Measurements from ENCODE around the gene SPC25. TPM values are rescaled to one million over a fixed set of nuclear protein-coding genes. Genes with fewer than 3 reads are reported as not detected.
"Not testable (repeated sequence)": the region's sequence is repeated elsewhere in the genome, so short reads cannot be mapped to it uniquely, and the experiment has no call there.

SPC25 gene
- total and polyA plus RNA-seq, 4 donors = 0.58 to 8.2 (median 2.1) TPM; not detected in 1

DNA sequence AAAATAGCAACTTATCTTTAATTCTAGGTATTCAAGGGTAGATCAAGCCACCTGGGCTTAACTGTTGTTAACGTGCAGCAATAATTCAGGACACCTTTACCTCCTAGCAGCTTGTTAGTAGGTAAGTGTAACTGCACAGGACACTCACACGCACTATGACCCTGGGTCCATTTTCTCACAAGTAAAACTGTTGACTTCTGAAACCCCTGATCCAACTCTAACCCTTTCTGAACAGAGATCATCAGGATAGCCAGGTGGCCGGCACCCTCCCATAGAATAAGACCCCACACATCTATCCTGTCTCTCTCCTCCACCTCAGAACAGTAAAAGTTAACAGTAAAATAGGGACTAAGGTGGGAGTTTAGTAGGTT lies 610 bp downstream of the SPC25 start:
- H3K27ac ChIP-seq (ENCODE audit: low read depth in 1 of 2, low read length in 2 of 2) = no peak overlapping the region
- 38% methylated on average over 3 of the region's 3 CpGs for WGBS
- no peak for TF ChIP-seq TAF1 (conservative IDR thresholded peaks at IDR 0.05)
- TF ChIP-seq YY1 (IDR thresholded peaks at IDR 0.05) = no peak
- no peak for TF ChIP-seq JUND (IDR thresholded peaks at IDR 0.05)
- TF ChIP-seq RAD21 (IDR thresholded peaks at IDR 0.05) = no peak
- TF ChIP-seq RXRA (IDR thresholded peaks at IDR 0.05) = no peak
- no peak for TF ChIP-seq FOXA2 (IDR thresholded peaks at IDR 0.05)
- no peak for TF ChIP-seq CTCF (IDR thresholded peaks at IDR 0.05; ENCODE audit: low read depth, low read length, missing input control)
- no peak for TF ChIP-seq FOXA1 (IDR thresholded peaks at IDR 0.05)
- no peak for TF ChIP-seq GABPA (IDR thresholded peaks at IDR 0.05 in 1 of 2, conservative IDR thresholded peaks at IDR 0.05 in 1 of 2)
- no peak for TF ChIP-seq REST (IDR thresholded peaks at IDR 0.05)
- TF ChIP-seq EGR1 (IDR thresholded peaks at IDR 0.05; ENCODE audit: low read depth in 2 of 2) = no peak
- TF ChIP-seq NR2F2 (IDR thresholded peaks at IDR 0.05) = no peak
- TF ChIP-seq ATF3 (IDR thresholded peaks at IDR 0.05) = no peak
- TF ChIP-seq HNF4A (conservative IDR thresholded peaks at IDR 0.05) = no peak
- TF ChIP-seq SP1 (IDR thresholded peaks at IDR 0.05) = no peak
- no peak for TF ChIP-seq HNF4G (IDR thresholded peaks at IDR 0.05)
- TF ChIP-seq ZBTB33 (IDR thresholded peaks at IDR 0.05) = no peak

GRCh38 chr2:168884975-168885374 lies 5.3 kb downstream of the SPC25 start:
- WGBS = 98% methylated on average over 1 of the region's 1 CpG
- DNase-seq (ENCODE audit: low spot score) = no peak
- peaks cover 3 to 4% (median 3%) of the 10 kb centered on the region in 4 donors for H3K4me1 ChIP-seq (ENCODE audit: control insufficient read depth in 4 of 4, insufficient read depth in 4 of 4, low read length in 3 of 4)
- H3K9me3 ChIP-seq (ENCODE audit: control insufficient read depth in 4 of 4, low read length in 3 of 4) = no peaks in the 10 kb centered on the region
- no peak overlapping the region for H3K4me3 ChIP-seq (ENCODE audit: low read depth in 1 of 3, low read length in 3 of 3)
- H3K9ac ChIP-seq (ENCODE audit: low read depth in 1 of 2, low read length in 2 of 2) = no peak overlapping the region
- no peak for TF ChIP-seq TAF1 (conservative IDR thresholded peaks at IDR 0.05)
- TF ChIP-seq RXRA (IDR thresholded peaks at IDR 0.05) = no peak
- no peak for TF ChIP-seq ATF3 (IDR thresholded peaks at IDR 0.05)
- TF ChIP-seq HNF4A (conservative IDR thresholded peaks at IDR 0.05) = no peak
- no peak for TF ChIP-seq YY1 (IDR thresholded peaks at IDR 0.05)
- no peak for TF ChIP-seq CTCF (IDR thresholded peaks at IDR 0.05; ENCODE audit: low read depth, low read length, missing input control)
- TF ChIP-seq RAD21 (IDR thresholded peaks at IDR 0.05) = no peak
- TF ChIP-seq, protein P1, sequence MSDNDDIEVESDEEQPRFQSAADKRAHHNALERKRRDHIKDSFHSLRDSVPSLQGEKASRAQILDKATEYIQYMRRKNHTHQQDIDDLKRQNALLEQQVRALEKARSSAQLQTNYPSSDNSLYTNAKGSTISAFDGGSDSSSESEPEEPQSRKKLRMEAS (IDR thresholded peaks at IDR 0.05) = no peak
- H3K27me3 ChIP-seq (ENCODE audit: control insufficient read depth in 4 of 4, insufficient read depth in 4 of 4, low read length in 3 of 4) = no peaks in the 10 kb centered on the region
- no peaks in the 10 kb centered on the region for H3K36me3 ChIP-seq (ENCODE audit: control insufficient read depth in 4 of 4, insufficient read depth in 3 of 4, low read depth in 1 of 4, low read length in 3 of 4)
- no peak overlapping the region for H3K27ac ChIP-seq (ENCODE audit: low read depth in 1 of 2, low read length in 2 of 2)

More for the DNA sequence above, 610 bp downstream of the SPC25 start:
- Histone ChIP-seq H3K9ac (ENCODE audit: low read depth in 1 of 2, low read length in 2 of 2) (no peak overlapping the region), H3K36me3 (ENCODE audit: control insufficient read depth in 4 of 4, insufficient read depth in 3 of 4, low read depth in 1 of 4, low read length in 3 of 4) (no peaks in the 10 kb centered on the region), H3K4me1 (ENCODE audit: control insufficient read depth in 4 of 4, insufficient read depth in 4 of 4, low read length in 3 of 4) (peaks cover 5 to 17% (median 8%) of the 10 kb centered on the region in 4 donors), H3K9me3 (ENCODE audit: control insufficient read depth in 4 of 4, low read length in 3 of 4) (no peaks in the 10 kb centered on the region), H3K4me3 (ENCODE audit: low read depth in 1 of 3, low read length in 3 of 3) (peak overlapping the region in 1 of 3 donors; percentile 60), H3K27me3 (ENCODE audit: control insufficient read depth in 4 of 4, insufficient read depth in 4 of 4, low read length in 3 of 4) (no peaks in the 10 kb centered on the region)
- no peak for DNase-seq (ENCODE audit: low spot score)

GRCh38 chr2:168882163-168882562 lies 8.1 kb downstream of the SPC25 start:
- 97% methylated on average over 12 of the region's 12 CpGs for WGBS
- not testable (repeated sequence) for DNase-seq (ENCODE audit: low spot score); H3K9me3 ChIP-seq (ENCODE audit: control insufficient read depth in 4 of 4, low read length in 3 of 4); H3K4me3 ChIP-seq (ENCODE audit: low read depth in 1 of 3, low read length in 3 of 3); H3K27me3 ChIP-seq (ENCODE audit: control insufficient read depth in 4 of 4, insufficient read depth in 4 of 4, low read length in 3 of 4); H3K9ac ChIP-seq (ENCODE audit: low read depth in 1 of 2, low read length in 2 of 2); H3K36me3 ChIP-seq (ENCODE audit: control insufficient read depth in 4 of 4, insufficient read depth in 3 of 4, low read depth in 1 of 4, low read length in 3 of 4); H3K27ac ChIP-seq (ENCODE audit: low read depth in 1 of 2, low read length in 2 of 2); H3K4me1 ChIP-seq (ENCODE audit: control insufficient read depth in 4 of 4, insufficient read depth in 4 of 4, low read length in 3 of 4)
